Panc1 (cell line): Measurements from ENCODE around the gene DLGAP4. TPM values are rescaled to one million over a fixed set of nuclear protein-coding genes. Genes with fewer than 3 reads are reported as not detected.

Source experiments
- ATAC-seq: fragments of 200-7000 bp; cut with Tn5 transposase; 2 replicates; pipeline ENCODE4 v1.9.1; 2020; ENCODE audit warnings: mild to moderate bottlenecking, moderate library complexity
- BruUV-seq: library from RNA; stranded (reverse); fragments of 400-500 nt; replicated peaks from 2 replicates; lab custom pipeline; 2021; lab: Mats Ljungman, UMichigan
- CTCF ChIA-PET: fragments of 300-600 bp; sonication (Branson Sonifier 250); formaldehyde crosslinking; loops from one replicate; lab custom pipeline; 2022; ENCODE audit warnings: antibody characterized with exemption; lab: Charles Lee
- POLR2A ChIA-PET: fragments of 300-600 bp; sonication (Branson Sonifier 250); formaldehyde crosslinking; loops from one replicate; lab custom pipeline; 2022; ENCODE audit warnings: antibody characterized with exemption; lab: Charles Lee
- DNase-seq: peaks from one replicate; pipeline ENCODE4 v3.0.0-alpha.2; 2010; ENCODE audit warnings: low read depth, low spot score
- H3K27ac ChIP-seq: 2 replicates; pipeline ENCODE4 v1.5.1; 2011; ENCODE audit warnings: mild to moderate bottlenecking, low read length, inconsistent platforms
- H3K27me3 ChIP-seq: fragments of 200-500 bp; sonication (Bioruptor generic); 2 replicates; pipeline ENCODE4 v1.6.0; 2014; ENCODE audit warnings: low read length, inconsistent platforms; ENCODE audit not compliant: control insufficient read depth, insufficient read depth
- H3K36me3 ChIP-seq: fragments of 200-500 bp; sonication (Bioruptor generic); 2 replicates; pipeline ENCODE4 v1.5.1; 2014; ENCODE audit warnings: inconsistent platforms, mild to moderate bottlenecking, low read length, moderate library complexity; ENCODE audit not compliant: control insufficient read depth, insufficient read depth
- H3K4me1 ChIP-seq: 2 replicates; pipeline ENCODE4 v1.5.1; 2011; ENCODE audit warnings: inconsistent platforms, mild to moderate bottlenecking, low read length, moderate library complexity; ENCODE audit not compliant: control insufficient read depth, insufficient read depth
- H3K4me3 ChIP-seq, 2 experiments: 2 replicates each; pipeline ENCODE4 v1.5.1; 2011 to 2012; ENCODE audit warnings: low read depth in 2 of 2, low read length in 2 of 2, mild to moderate bottlenecking in 2 of 2, inconsistent platforms in 1 of 2, moderate library complexity in 1 of 2
- H3K9me3 ChIP-seq: fragments of 200-500 bp; sonication (Bioruptor generic); 2 replicates; pipeline ENCODE4 v1.5.1; 2014; ENCODE audit warnings: low read depth, mild to moderate bottlenecking, inconsistent platforms, low read length, moderate library complexity; ENCODE audit not compliant: control insufficient read depth, insufficient read depth
- POLR2AphosphoS5 ChIP-seq: IDR thresholded peaks from 2 replicates; pipeline ENCODE4 v1.6.1; 2012; ENCODE audit warnings: mild to moderate bottlenecking, low read depth, low read length, moderate library complexity
- SIN3A ChIP-seq: IDR thresholded peaks from 2 replicates; pipeline ENCODE4 v1.6.1; 2012; ENCODE audit warnings: low read depth, mild to moderate bottlenecking, low read length, moderate library complexity, borderline replicate concordance; ENCODE audit not compliant: insufficient read depth
- TCF7L2 ChIP-seq: IDR thresholded peaks from 2 replicates; pipeline ENCODE4 v1.6.1; 2011; ENCODE audit warnings: mild to moderate bottlenecking, low read depth, low read length, inconsistent platforms
- in situ Hi-C: cut with HindIII; loops from 2 replicates; pipeline ENCODE4 v1.10.0; 2016; ENCODE audit warnings: low sequenced_read_pairs, low pct_unique_long_range_greater_than_20kb
- intact Hi-C: fragments of 100-400 bp; cut with micrococcal nuclease; formaldehyde crosslinking; loops from one replicate; pipeline ENCODE4 v1.10.0; 2022; ENCODE audit not compliant: unreplicated experiment
- total RNA-seq: library from RNA; stranded (reverse); gene quantifications from one replicate; pipeline ENCODE4 v1.2.1, GENCODE V29; 2021; ENCODE audit not compliant: unreplicated experiment
- TF ChIP-seq, protein P1 (sequence below), 2 experiments: IDR thresholded peaks; 2 replicates each; pipeline ENCODE4 v1.6.1; 2011 to 2012; ENCODE audit warnings: low read depth in 2 of 2, control low read depth in 1 of 2, low read length in 1 of 2, mild to moderate bottlenecking in 1 of 2, moderate library complexity in 1 of 2; ENCODE audit not compliant: insufficient read depth in 1 of 2
- TF ChIP-seq, protein P2 (sequence below): fragments of 450-650 bp; IDR thresholded peaks from 2 replicates; pipeline ENCODE4 v1.5.1; 2017; ENCODE audit warnings: mild to moderate bottlenecking

The DLGAP4 gene
- total RNA-seq, 1 experiment from 2014 or later: 52.5 TPM

DNA sequence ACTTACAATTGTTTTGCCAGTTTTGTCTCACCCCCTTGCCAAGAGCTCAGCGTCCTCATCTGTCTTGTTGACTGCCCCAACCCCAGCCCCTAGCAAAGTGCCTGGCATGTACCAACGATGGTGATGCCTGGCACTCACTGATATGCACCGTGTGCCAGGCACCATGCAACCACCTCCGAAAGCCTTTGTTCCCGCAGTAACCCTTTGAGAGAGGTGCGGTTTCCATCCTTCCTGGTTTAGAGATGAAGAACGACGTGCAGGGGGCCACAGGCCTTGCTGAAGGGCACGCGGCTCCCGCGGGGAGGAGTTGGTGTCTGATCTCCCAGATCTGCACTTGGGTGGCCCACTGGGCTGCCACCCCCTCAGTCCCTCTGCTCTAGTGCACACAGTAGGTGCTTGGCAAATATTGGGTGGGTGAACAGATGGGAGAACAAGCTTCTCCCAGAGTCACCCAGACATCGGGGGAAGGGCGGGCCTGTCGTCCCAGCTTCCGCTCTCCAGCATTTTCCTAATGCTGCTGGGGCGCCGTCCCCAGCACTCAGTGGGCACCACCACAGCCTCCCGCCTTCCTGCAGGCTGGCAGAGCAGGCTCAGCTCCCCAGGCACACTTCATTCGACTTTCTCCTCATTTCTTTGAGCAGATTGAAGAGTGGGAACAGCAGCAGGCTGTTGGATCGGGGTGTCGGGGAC is 35.3 kb downstream of the DLGAP4 start:
- no peak overlapping the region for H3K27ac ChIP-seq
- intact Hi-C loops: no loop called here
- H3K27me3 ChIP-seq: no peaks in the 10 kb centered on the region
- no peaks in the 10 kb centered on the region for H3K9me3 ChIP-seq
- POLR2A ChIA-PET: no interaction called here
- ATAC-seq (no peak), DNase-seq (no peak)
- no TSS peak for BruUV-seq
- no peak for TF ChIP-seq POLR2AphosphoS5
- TF ChIP-seq, protein P1, sequence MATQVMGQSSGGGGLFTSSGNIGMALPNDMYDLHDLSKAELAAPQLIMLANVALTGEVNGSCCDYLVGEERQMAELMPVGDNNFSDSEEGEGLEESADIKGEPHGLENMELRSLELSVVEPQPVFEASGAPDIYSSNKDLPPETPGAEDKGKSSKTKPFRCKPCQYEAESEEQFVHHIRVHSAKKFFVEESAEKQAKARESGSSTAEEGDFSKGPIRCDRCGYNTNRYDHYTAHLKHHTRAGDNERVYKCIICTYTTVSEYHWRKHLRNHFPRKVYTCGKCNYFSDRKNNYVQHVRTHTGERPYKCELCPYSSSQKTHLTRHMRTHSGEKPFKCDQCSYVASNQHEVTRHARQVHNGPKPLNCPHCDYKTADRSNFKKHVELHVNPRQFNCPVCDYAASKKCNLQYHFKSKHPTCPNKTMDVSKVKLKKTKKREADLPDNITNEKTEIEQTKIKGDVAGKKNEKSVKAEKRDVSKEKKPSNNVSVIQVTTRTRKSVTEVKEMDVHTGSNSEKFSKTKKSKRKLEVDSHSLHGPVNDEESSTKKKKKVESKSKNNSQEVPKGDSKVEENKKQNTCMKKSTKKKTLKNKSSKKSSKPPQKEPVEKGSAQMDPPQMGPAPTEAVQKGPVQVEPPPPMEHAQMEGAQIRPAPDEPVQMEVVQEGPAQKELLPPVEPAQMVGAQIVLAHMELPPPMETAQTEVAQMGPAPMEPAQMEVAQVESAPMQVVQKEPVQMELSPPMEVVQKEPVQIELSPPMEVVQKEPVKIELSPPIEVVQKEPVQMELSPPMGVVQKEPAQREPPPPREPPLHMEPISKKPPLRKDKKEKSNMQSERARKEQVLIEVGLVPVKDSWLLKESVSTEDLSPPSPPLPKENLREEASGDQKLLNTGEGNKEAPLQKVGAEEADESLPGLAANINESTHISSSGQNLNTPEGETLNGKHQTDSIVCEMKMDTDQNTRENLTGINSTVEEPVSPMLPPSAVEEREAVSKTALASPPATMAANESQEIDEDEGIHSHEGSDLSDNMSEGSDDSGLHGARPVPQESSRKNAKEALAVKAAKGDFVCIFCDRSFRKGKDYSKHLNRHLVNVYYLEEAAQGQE (IDR thresholded peaks at IDR 0.05; ENCODE audit: insufficient read depth in 1 of 2, low read depth in 2 of 2, low read length in 1 of 2): no peak
- TF ChIP-seq, protein P2, sequence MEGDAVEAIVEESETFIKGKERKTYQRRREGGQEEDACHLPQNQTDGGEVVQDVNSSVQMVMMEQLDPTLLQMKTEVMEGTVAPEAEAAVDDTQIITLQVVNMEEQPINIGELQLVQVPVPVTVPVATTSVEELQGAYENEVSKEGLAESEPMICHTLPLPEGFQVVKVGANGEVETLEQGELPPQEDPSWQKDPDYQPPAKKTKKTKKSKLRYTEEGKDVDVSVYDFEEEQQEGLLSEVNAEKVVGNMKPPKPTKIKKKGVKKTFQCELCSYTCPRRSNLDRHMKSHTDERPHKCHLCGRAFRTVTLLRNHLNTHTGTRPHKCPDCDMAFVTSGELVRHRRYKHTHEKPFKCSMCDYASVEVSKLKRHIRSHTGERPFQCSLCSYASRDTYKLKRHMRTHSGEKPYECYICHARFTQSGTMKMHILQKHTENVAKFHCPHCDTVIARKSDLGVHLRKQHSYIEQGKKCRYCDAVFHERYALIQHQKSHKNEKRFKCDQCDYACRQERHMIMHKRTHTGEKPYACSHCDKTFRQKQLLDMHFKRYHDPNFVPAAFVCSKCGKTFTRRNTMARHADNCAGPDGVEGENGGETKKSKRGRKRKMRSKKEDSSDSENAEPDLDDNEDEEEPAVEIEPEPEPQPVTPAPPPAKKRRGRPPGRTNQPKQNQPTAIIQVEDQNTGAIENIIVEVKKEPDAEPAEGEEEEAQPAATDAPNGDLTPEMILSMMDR: no peak
- TF ChIP-seq SIN3A: no peak
- TF ChIP-seq TCF7L2: no peak
- CTCF ChIA-PET: no interaction called here
- H3K4me3 ChIP-seq: no peak overlapping the region
- H3K4me1 ChIP-seq: no peaks in the 10 kb centered on the region; the same call in 1 of the 2 replicates
- no peaks in the 10 kb centered on the region for H3K36me3 ChIP-seq
- in situ Hi-C loops: no loop called here

DNA sequence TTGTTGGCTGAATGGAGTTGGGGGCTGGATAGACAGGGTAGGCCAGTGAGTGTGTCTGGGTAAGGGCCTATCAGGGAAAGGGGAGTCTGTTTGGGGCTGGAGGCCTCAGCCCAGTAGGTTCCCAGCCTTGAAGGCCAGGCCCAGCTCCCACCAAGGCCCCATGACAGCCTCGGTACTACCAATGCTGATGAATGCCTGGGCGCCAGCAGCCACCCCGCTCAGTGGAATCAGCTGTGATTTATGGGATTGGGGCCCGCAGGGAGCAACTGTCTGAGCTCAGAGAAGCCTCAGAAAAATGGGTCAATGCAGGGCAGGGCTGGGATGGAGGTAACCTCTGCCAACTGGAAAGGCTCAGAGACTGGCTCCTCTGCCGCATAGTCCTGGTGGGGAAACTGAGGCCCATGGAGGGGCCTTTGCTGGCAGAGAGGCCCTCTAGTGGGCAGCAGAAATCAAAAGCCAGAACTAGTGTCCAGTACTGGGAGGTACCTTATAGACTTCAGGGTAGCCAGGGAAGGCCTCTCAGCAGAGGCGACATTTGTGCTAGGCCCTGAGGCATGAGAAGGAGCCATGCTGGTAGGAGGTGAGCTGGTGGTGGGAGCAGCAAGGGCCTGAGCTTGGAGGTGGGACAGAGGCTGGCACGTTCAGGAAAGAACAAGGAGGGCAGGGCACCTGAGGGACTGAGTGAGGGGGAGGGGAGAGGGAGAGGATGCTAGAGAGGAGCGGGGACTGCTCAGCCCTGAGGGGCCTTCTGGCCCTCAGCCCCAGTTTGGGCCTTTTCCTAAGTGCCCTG is 36.4 kb downstream of the DLGAP4 start:
- Histone ChIP-seq H3K9me3 (no peaks in the 10 kb centered on the region), H3K36me3 (no peaks in the 10 kb centered on the region), H3K27ac (no peak overlapping the region), H3K4me1 (no peaks in the 10 kb centered on the region; the same call in 1 of the 2 replicates), H3K4me3 (no peak overlapping the region), H3K27me3 (no peaks in the 10 kb centered on the region)
- ChIA-PET POLR2A (interaction anchor here (0.7 kb wide), 1 partner anchor 102 kb away, joined by 5 read pairs; no protein-coding TSS in a partner anchor), CTCF (interaction anchor here (0.6 kb wide), 1 partner anchor 576 kb away, joined by 3 read pairs; no protein-coding TSS in a partner anchor)
- no peak for DNase-seq
- no TSS peak for BruUV-seq
- intact Hi-C loops: no loop called here
- in situ Hi-C loops: no loop called here
- TF ChIP-seq, protein P1 (IDR thresholded peaks at IDR 0.05; ENCODE audit: insufficient read depth in 1 of 2, low read depth in 2 of 2, low read length in 1 of 2): no peak
- TF ChIP-seq, protein P2: no peak
- no peak for TF ChIP-seq SIN3A
- no peak for ATAC-seq
